Left ventricle myocardium inferior (tissue), 1 donor: ENCODE results near the gene RIMS3. TPM values are rescaled to one million over a fixed set of nuclear protein-coding genes. Genes with fewer than 3 reads are reported as not detected.

Source experiments
- DNase-seq: peaks from one replicate; pipeline ENCODE4 v3.0.0-alpha.2; 2020
- H3K27ac ChIP-seq: fragments of 200-600 bp; replicated peaks from 2 replicates; pipeline ENCODE4 v1.8.0; 2021
- H3K27me3 ChIP-seq: fragments of 200-600 bp; 2 replicates; pipeline ENCODE4 v1.8.0; 2021; ENCODE audit warnings: low read depth
- H3K36me3 ChIP-seq: fragments of 200-600 bp; 2 replicates; pipeline ENCODE4 v1.8.0; 2021
- H3K4me1 ChIP-seq: fragments of 200-600 bp; 2 replicates; pipeline ENCODE4 v1.8.0; 2021
- H3K4me3 ChIP-seq: fragments of 200-600 bp; 2 replicates; pipeline ENCODE4 v1.8.0; 2021; ENCODE audit warnings: mild to moderate bottlenecking, moderate library complexity
- H3K9me3 ChIP-seq: fragments of 200-600 bp; replicated peaks from 2 replicates; pipeline ENCODE4 v1.8.0; 2021
- intact Hi-C: fragments of 100-400 bp; cut with micrococcal nuclease; formaldehyde crosslinking; loops from one replicate; pipeline ENCODE4 v1.11.0; 2022
- total RNA-seq: library from RNA; stranded (reverse); fragmentation: NEBNext Ultra II Directional; extraction: Animal tissue kit (Norgen Biotek cat#: 25700); gene quantifications from one replicate; pipeline ENCODE4 v1.2.1, GENCODE V29; 2021
- TF ChIP-seq, protein P1 (sequence below): fragments of 200-600 bp; IDR thresholded peaks from 2 replicates; pipeline ENCODE4 v1.8.0; 2021; ENCODE audit warnings: antibody characterized with exemption, mild to moderate bottlenecking, borderline replicate concordance
- donor health status: DM: no; HTN: yes; CAD: no; lungs with severe emphysema.

RIMS3 gene
- total RNA-seq, 1 donor from 2014 or later = 0.74 TPM

DNA sequence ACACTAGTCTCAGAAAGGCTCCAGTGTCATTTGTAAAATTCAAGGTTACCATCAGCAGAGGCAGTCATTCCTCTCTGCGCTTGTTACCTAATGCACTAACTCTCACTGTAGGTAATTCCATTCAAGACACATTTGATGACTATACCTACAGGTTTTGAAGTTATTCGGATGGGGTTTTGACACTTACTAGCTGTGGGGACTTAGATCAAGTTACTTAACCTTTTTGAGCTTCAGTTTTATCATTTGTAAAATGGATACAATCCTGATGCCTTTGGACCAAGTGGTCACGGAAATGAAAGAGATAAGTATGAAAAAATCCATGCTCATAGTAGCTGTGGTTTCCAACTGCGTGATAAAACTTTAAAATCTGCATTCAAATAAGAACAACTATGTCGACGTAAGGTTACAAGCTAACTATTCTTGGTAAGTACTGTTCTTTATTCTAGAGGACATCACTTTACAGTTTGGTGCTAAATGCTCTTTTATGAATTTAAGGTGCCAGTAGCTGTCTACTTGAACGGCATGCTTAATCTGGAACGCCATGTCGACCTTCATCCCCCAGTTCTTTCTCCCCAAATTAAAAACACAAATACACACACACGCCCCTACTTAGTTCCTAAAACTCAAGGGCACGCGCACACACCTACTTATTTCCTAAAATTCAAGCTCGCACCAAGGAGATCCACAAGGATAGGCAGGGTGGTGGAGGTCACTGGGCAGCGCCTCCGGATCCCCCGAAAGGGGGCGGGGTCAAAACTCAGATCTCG, 25.5 kb upstream of the RIMS3 start:
- intact Hi-C loops = no loop called here
- peaks cover 60% of the 10 kb centered on the region for H3K4me1 ChIP-seq

DNA sequence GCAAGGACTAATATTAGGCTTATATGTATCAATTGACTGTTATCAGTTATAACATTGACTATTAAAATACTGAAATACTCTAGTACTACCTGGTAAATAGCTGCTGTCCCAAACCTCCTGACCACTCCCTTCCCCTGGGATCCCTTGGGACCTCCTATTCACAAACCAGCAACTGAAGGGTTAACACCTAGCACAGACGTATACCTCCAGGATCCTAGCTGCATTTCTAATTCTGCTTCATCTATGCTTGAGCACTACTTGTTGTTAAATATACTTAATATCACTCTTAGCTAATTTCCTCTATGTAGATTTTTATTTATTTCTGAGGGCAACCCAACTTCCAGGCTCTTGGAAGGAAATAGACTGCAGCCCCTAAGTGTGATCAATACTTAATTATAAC, 24.3 kb upstream of the RIMS3 start:
- H3K36me3 ChIP-seq = peaks cover 5% of the 10 kb centered on the region
- peak overlapping the region; percentile 100 for H3K27ac ChIP-seq
- H3K4me1 ChIP-seq = peaks cover 52% of the 10 kb centered on the region
- H3K27me3 ChIP-seq = no peaks in the 10 kb centered on the region
- no peak overlapping the region for H3K4me3 ChIP-seq
- DNase-seq = no peak
- TF ChIP-seq, protein P1, sequence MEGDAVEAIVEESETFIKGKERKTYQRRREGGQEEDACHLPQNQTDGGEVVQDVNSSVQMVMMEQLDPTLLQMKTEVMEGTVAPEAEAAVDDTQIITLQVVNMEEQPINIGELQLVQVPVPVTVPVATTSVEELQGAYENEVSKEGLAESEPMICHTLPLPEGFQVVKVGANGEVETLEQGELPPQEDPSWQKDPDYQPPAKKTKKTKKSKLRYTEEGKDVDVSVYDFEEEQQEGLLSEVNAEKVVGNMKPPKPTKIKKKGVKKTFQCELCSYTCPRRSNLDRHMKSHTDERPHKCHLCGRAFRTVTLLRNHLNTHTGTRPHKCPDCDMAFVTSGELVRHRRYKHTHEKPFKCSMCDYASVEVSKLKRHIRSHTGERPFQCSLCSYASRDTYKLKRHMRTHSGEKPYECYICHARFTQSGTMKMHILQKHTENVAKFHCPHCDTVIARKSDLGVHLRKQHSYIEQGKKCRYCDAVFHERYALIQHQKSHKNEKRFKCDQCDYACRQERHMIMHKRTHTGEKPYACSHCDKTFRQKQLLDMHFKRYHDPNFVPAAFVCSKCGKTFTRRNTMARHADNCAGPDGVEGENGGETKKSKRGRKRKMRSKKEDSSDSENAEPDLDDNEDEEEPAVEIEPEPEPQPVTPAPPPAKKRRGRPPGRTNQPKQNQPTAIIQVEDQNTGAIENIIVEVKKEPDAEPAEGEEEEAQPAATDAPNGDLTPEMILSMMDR = no peak
- intact Hi-C loops = no loop called here
- H3K9me3 ChIP-seq = no peaks in the 10 kb centered on the region

More for the DNA sequence above, 25.5 kb upstream of the RIMS3 start:
- no peaks in the 10 kb centered on the region for H3K9me3 ChIP-seq
- H3K36me3 ChIP-seq = peaks cover 5% of the 10 kb centered on the region
- TF ChIP-seq, protein P1 = no peak
- DNase-seq = no peak
- H3K4me3 ChIP-seq = peak overlapping the region; percentile 96
- no peaks in the 10 kb centered on the region for H3K27me3 ChIP-seq
- peak overlapping the region; percentile 100 for H3K27ac ChIP-seq

DNA sequence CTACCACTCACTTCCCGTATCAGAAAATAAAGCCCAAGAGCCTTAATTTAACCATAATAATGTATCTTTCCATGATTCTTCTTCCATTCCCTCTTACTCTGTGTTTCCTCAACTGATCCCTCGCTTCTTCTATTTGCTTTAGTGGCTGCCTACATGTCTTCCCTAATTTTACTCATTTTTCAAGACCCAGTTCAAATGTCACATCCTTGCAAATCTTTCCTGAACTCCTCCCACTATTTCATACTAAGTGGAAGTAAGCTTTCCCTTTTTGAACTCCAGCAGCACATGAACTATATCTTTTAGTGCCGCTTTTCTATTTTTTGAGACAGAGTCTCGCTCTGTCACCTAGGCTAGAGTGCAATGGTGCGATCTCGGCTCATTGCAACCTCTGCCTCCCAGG, 22.2 kb upstream of the RIMS3 start:
- DNase-seq = no peak
- H3K36me3 ChIP-seq = peaks cover 5% of the 10 kb centered on the region
- no peaks in the 10 kb centered on the region for H3K27me3 ChIP-seq
- H3K4me1 ChIP-seq = peaks cover 33% of the 10 kb centered on the region
- H3K27ac ChIP-seq = no peak overlapping the region
- TF ChIP-seq, protein P1 = no peak
- intact Hi-C loops = no loop called here
- no peaks in the 10 kb centered on the region for H3K9me3 ChIP-seq
- no peak overlapping the region for H3K4me3 ChIP-seq

DNA sequence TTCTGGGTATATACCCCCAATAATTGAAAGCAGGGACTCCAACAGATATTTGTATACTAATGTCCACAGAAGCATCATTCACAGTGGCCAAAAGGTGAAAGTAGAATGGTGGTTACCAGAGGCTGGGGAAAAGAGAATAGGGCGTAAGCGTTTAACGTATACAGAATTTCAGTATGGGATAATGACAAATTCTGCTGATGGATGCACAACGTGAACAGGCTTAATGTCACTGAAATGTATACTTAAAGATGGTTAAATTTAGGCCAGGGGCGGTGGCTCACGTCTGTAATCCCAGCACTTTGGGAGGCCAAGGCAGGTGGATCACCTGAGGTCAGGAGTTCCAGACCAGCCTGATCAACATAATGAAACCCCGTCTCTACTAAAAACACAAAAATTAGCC, 21.6 kb upstream of the RIMS3 start:
- no peak overlapping the region for H3K4me3 ChIP-seq
- TF ChIP-seq, protein P1 = no peak
- no peaks in the 10 kb centered on the region for H3K9me3 ChIP-seq
- H3K27ac ChIP-seq = no peak overlapping the region
- DNase-seq = no peak
- H3K36me3 ChIP-seq = peaks cover 5% of the 10 kb centered on the region
- no peaks in the 10 kb centered on the region for H3K27me3 ChIP-seq
- intact Hi-C loops = no loop called here
- H3K4me1 ChIP-seq = peaks cover 27% of the 10 kb centered on the region

DNA sequence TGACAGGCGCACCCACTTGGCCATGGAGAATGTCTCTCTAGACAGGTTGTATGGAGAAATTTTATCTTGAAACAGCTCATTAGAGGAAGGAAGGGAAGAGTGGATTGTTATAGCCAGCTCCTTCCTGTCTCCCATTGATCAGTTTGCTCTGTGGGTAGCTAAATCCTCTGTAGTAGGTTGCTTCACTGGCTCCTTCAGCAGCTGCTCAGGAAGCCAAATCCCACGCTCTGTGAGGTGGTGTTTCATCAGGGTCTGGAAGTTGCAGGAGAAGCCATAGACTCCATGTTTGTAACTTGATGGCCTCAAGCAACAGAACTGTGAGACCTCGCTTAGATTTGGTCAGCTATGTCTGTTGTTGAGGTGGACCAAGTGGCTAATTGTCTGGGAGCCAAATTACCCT, 19.2 kb upstream of the RIMS3 start:
- no peak for DNase-seq
- Histone ChIP-seq H3K4me1 (peaks cover 9% of the 10 kb centered on the region), H3K36me3 (peaks cover 5% of the 10 kb centered on the region), H3K4me3 (no peak overlapping the region), H3K27me3 (no peaks in the 10 kb centered on the region), H3K27ac (no peak overlapping the region), H3K9me3 (no peaks in the 10 kb centered on the region)
- TF ChIP-seq, protein P1 = no peak
- intact Hi-C loops = no loop called here
